Neuronal stem cell (in vitro differentiated cells): ENCODE measurements around the gene GAS2L1.

Experiments
- DNase-seq: peaks from one replicate; pipeline ENCODE4 v3.0.0-alpha.2; 2013; ENCODE audit warnings: low spot score
- H2AFZ ChIP-seq: one replicate; pipeline ENCODE4 v1.6.1; 2013; ENCODE audit warnings: mild to moderate bottlenecking, low read length, inconsistent platforms
- H2AK5ac ChIP-seq: 2 replicates; pipeline ENCODE4 v1.6.1; 2013; ENCODE audit warnings: low read depth, mild to moderate bottlenecking, inconsistent platforms, low read length, moderate library complexity, mixed read lengths
- H2BK120ac ChIP-seq: 2 replicates; pipeline ENCODE4 v1.6.1; 2013; ENCODE audit warnings: low read depth, mild to moderate bottlenecking, inconsistent platforms, low read length, moderate library complexity, mixed read lengths
- H2BK12ac ChIP-seq: one replicate; pipeline ENCODE4 v1.6.1; 2013; ENCODE audit warnings: low read length, inconsistent platforms
- H2BK15ac ChIP-seq: 2 replicates; pipeline ENCODE4 v1.6.1; 2013; ENCODE audit warnings: mild to moderate bottlenecking, low read length, inconsistent platforms, mixed read lengths
- H2BK5ac ChIP-seq: one replicate; pipeline ENCODE4 v1.6.1; 2013; ENCODE audit warnings: inconsistent platforms, mild to moderate bottlenecking, low read length, moderate library complexity
- H3K14ac ChIP-seq: one replicate; pipeline ENCODE4 v1.6.1; 2013; ENCODE audit warnings: low read length, inconsistent platforms
- H3K18ac ChIP-seq: 2 replicates; pipeline ENCODE4 v1.6.1; 2013; ENCODE audit warnings: low read length, inconsistent platforms
- H3K23ac ChIP-seq: 2 replicates; pipeline ENCODE4 v1.6.1; 2013; ENCODE audit warnings: low read depth, mild to moderate bottlenecking, mixed read lengths, low read length, inconsistent platforms; ENCODE audit not compliant: poor library complexity
- H3K27ac ChIP-seq: replicated peaks from 3 replicates; pipeline ENCODE4 v1.5.1; 2013; ENCODE audit warnings: low read length, inconsistent platforms
- H3K27me3 ChIP-seq, 3 experiments: 2 replicates each; pipeline ENCODE4 v1.6.1; 2013; ENCODE audit warnings: low read length in 3 of 3, mild to moderate bottlenecking in 2 of 3, inconsistent platforms in 1 of 3, low read depth in 1 of 3, mixed read lengths in 1 of 3, moderate library complexity in 1 of 3; ENCODE audit not compliant: control insufficient read depth in 3 of 3, insufficient read depth in 3 of 3
- H3K36me3 ChIP-seq, 2 donors: replicated peaks in 1 of 2; 2 replicates each; pipeline ENCODE4 v1.6.1; 2013; ENCODE audit warnings: low read length in 2 of 2; ENCODE audit not compliant: control insufficient read depth in 2 of 2, insufficient read depth in 2 of 2
- H3K4ac ChIP-seq: 2 replicates; pipeline ENCODE4 v1.6.1; 2013; ENCODE audit warnings: inconsistent platforms, mild to moderate bottlenecking, low read length, moderate library complexity
- H3K4me1 ChIP-seq, 2 donors: 1 replicate in 1 of 2; 2 replicates in 1 of 2; pipeline ENCODE4 v1.6.1; 2013; ENCODE audit warnings: low read length in 2 of 2, low read depth in 1 of 2; ENCODE audit not compliant: control insufficient read depth in 2 of 2, insufficient read depth in 1 of 2
- H3K4me2 ChIP-seq: one replicate; pipeline ENCODE4 v1.6.1; 2013; ENCODE audit warnings: mild to moderate bottlenecking, low read length, inconsistent platforms; ENCODE audit not compliant: insufficient read depth, poor library complexity, severe bottlenecking
- H3K4me3 ChIP-seq, 2 donors: 2 replicates each; pipeline ENCODE4 v1.5.1; 2013; ENCODE audit warnings: low read length in 2 of 2, mild to moderate bottlenecking in 2 of 2, inconsistent platforms in 1 of 2, moderate library complexity in 1 of 2
- H3K79me1 ChIP-seq: one replicate; pipeline ENCODE4 v1.6.1; 2013; ENCODE audit warnings: low read depth, mild to moderate bottlenecking, inconsistent platforms, low read length, moderate library complexity
- H3K9ac ChIP-seq: one replicate; pipeline ENCODE4 v1.6.1; 2013; ENCODE audit warnings: mild to moderate bottlenecking, low read depth, low read length, inconsistent platforms; ENCODE audit not compliant: poor library complexity
- H3K9me3 ChIP-seq, 2 donors: replicated peaks in 1 of 2; 2 replicates each; pipeline versions ENCODE3 to v1.6.1; 2013; ENCODE audit warnings: low read length in 2 of 2, mild to moderate bottlenecking in 2 of 2, inconsistent platforms in 1 of 2, low read depth in 1 of 2, mixed read lengths in 1 of 2, moderate library complexity in 1 of 2; ENCODE audit not compliant: control insufficient read depth in 2 of 2, insufficient read depth in 1 of 2
- H4K8ac ChIP-seq: one replicate; pipeline ENCODE4 v1.6.1; 2013; ENCODE audit warnings: low read depth, mild to moderate bottlenecking, inconsistent platforms, low read length, moderate library complexity
- H4K91ac ChIP-seq: one replicate; pipeline ENCODE4 v1.6.1; 2013; ENCODE audit warnings: low read length, low read depth, mild to moderate bottlenecking, inconsistent platforms; ENCODE audit not compliant: poor library complexity
- WGBS, 2 donors: extraction: QIAGEN DNeasy Blood & Tissue Kit; methylation state at CpG; one replicate each; pipeline ENCODE4 v1.1.7; 2013; ENCODE audit warnings: missing lambda C conversion rate in 2 of 2, mixed read lengths in 1 of 2; ENCODE audit not compliant: insufficient read length in 2 of 2, insufficient replicate concordance in 1 of 2; ENCODE audit errors: extremely low coverage in 2 of 2; 5-methylcytosine and 5-hydroxymethylcytosine counted together

GAS2L1 gene

DNA sequence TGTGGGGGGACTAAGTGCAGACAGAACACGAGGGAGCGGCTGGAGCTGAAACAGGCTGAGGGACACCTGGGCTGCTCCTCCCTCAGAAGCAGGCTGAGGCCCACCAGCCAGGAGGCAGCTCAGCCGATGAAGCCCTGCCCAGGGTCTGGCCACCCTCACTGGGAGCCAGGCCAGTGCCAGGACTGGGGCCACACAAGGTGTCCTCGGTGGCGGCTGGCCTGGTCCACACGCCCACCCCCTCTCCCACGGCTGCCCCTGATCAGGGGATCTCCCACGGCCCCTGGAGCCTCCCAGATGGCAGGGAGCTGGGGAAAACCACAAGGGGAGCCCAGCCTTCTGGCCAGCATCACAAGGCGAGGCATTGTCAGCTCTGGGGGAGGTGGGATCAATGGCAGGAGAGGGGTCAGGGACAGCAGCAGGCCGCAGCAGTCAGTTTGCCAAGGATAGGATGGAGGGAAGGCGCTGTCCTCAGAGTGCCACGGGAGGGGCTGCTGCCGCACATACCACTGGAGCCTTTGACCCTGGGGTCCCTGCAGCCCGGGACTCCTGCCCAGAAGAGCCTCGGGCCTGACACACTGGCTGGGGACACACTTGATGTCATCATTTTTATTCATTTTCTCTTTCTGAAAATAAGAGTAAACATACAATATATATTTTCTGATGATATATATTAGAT, 20.8 kb downstream of the GAS2L1 start:
- peak overlapping the region; percentile 28 for H3K18ac ChIP-seq
- H3K4ac ChIP-seq, result no peak overlapping the region
- no peak overlapping the region for H3K4me3 ChIP-seq
- H2BK15ac ChIP-seq, result no peak overlapping the region
- H2BK12ac ChIP-seq, result no peak overlapping the region
- no peaks in the 10 kb centered on the region for H3K79me1 ChIP-seq
- WGBS, 2 donors, result no CpG with 5 or more reads among the region's 15 CpGs
- H2AFZ ChIP-seq, result no peak overlapping the region
- H3K36me3 ChIP-seq, result peaks cover 11 to 52% of the 10 kb centered on the region in 2 donors
- no peak overlapping the region for H2AK5ac ChIP-seq
- DNase-seq, result no peak
- peaks cover 4 to 7% of the 10 kb centered on the region in 2 donors for H3K4me1 ChIP-seq
- peak overlapping the region; percentile 80 for H3K23ac ChIP-seq
- no peak overlapping the region for H4K8ac ChIP-seq
- no peaks in the 10 kb centered on the region for H3K9me3 ChIP-seq
- H4K91ac ChIP-seq, result no peak overlapping the region
- H3K27ac ChIP-seq, result no peak overlapping the region
- no peak overlapping the region for H2BK5ac ChIP-seq
- no peaks in the 10 kb centered on the region for H3K27me3 ChIP-seq
- H3K4me2 ChIP-seq, result no peak overlapping the region
- H2BK120ac ChIP-seq, result no peak overlapping the region
- H3K9ac ChIP-seq, result no peak overlapping the region
- no peak overlapping the region for H3K14ac ChIP-seq

DNA sequence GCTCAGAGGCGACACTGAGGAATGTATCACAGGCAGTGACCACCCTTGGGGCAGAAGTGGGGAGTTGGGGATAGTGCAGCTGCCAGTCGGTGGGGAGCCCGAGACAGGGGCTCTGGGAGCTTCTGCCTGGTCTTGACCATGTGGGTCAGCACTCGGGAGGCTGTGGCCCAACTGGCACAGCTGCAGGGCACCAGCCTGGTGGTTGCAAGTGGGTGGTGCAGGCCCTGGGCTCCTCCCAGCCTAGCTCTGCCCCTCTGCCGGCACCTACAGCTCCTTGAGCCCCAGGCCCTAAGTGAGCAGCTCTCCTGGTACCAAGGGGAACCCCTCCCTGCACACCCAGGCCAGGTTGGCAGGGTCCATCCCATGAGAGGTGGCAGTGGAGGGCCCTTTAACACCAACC, 21.6 kb downstream of the GAS2L1 start:
- no CpG with 5 or more reads among the region's 5 CpGs for WGBS, 2 donors
- Histone ChIP-seq H4K8ac (no peak overlapping the region), H2BK120ac (no peak overlapping the region), H2AK5ac (no peak overlapping the region), H3K27me3 (no peaks in the 10 kb centered on the region), H3K79me1 (no peaks in the 10 kb centered on the region), H4K91ac (no peak overlapping the region), H2BK12ac (no peak overlapping the region), H3K14ac (peak overlapping the region; percentile 21), H3K4me1 (peaks cover 4 to 7% of the 10 kb centered on the region in 2 donors), H3K27ac (no peak overlapping the region), H3K9me3 (no peaks in the 10 kb centered on the region), H3K9ac (no peak overlapping the region), H3K4me2 (no peak overlapping the region), H2AFZ (no peak overlapping the region), H2BK15ac (no peak overlapping the region), H3K23ac (no peak overlapping the region), H3K4ac (no peak overlapping the region), H3K18ac (no peak overlapping the region), H3K36me3 (peaks cover 11 to 58% of the 10 kb centered on the region in 2 donors), H3K4me3 (no peak overlapping the region), H2BK5ac (no peak overlapping the region)
- no peak for DNase-seq

DNA sequence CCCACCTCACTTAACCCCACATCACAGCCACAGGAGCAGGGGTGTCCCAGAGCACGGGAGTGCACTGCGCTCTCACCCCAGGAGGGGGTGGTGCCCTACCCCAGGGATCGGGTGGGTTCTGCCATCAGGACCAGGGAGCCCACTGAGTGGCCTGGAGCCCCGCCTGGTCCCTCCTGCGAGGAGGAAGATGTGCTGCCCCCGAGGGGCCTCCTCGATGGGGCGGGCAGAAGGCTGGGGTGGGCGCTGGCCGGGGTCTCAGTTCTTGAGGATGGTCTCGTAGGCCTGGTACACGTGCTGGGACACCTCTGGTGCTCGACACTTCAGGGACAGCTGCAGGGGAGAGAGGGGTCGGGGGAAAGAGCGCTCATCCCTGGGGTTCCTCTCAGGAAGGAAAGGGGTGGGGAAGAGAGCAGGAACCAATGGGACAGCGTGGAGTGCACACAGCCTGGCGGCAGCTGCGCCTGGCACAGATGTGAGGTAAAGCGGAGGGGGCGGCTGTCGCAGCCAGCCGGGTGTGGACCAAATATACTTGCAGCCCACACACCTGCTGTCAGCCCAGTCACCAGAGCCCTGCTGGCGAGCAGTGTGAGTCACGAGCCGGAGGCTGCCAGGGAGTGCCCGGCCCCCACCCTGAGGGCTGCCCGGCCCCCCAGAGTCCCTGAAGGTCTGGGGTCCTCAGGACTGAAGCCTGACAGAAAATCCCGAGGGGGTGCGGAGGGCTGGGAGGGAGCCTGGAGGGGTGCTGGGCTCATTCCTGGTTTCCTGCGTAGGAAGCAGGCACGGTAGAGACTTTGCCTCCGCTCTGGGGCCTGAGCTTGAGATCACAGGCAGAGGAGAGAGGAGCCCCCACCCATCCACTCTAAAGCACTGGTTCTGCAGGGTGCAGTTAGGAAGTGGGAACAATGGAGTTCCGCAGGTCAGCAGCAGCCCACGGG, 22.4 kb downstream of the GAS2L1 start:
- Histone ChIP-seq H3K23ac (no peak overlapping the region), H2BK5ac (peak overlapping the region; percentile 39), H4K8ac (no peak overlapping the region), H3K36me3 (peaks cover 11 to 61% of the 10 kb centered on the region in 2 donors), H3K9ac (no peak overlapping the region), H3K4me3 (no peak overlapping the region), H3K18ac (no peak overlapping the region), H3K4ac (no peak overlapping the region), H3K9me3 (no peaks in the 10 kb centered on the region), H2AK5ac (peak overlapping the region; percentile 21), H3K4me2 (no peak overlapping the region), H4K91ac (no peak overlapping the region), H2AFZ (no peak overlapping the region), H3K27ac (no peak overlapping the region), H2BK120ac (no peak overlapping the region), H3K79me1 (no peaks in the 10 kb centered on the region), H2BK15ac (no peak overlapping the region), H3K27me3 (no peaks in the 10 kb centered on the region), H2BK12ac (no peak overlapping the region), H3K14ac (no peak overlapping the region), H3K4me1 (peaks cover 4 to 7% of the 10 kb centered on the region in 2 donors)
- WGBS, 2 donors, result no CpG with 5 or more reads among the region's 34 CpGs
- no peak for DNase-seq

DNA sequence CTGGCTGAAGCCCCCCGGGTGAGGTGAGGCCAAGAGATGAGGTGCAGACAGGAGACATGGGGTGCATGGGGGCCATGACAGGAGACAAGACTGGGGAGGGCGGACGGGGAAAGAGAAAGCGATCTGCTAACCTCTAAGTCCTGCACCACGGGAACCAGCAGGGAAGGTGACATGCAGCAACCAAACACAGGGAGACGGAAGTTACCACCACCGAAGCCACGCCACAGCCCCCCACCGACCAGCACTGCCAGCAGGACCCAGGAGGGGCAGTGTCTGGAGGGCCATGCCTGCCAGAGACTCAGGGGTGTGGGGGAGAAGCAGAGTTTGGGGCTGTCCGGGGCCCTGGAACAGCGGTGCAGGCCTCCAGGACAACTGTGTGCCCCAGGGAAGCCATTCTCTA, 23.1 kb downstream of the GAS2L1 start:
- H4K91ac ChIP-seq, result no peak overlapping the region
- H3K27me3 ChIP-seq, result no peaks in the 10 kb centered on the region
- no peak overlapping the region for H3K14ac ChIP-seq
- H2BK120ac ChIP-seq, result peak overlapping the region; percentile 41
- no CpG with 5 or more reads among the region's 11 CpGs for WGBS, 2 donors
- H3K4me2 ChIP-seq, result no peak overlapping the region
- peak overlapping the region; percentile 39 for H2BK5ac ChIP-seq
- peak overlapping the region; percentile 18 for H3K9ac ChIP-seq
- no peak overlapping the region for H2AK5ac ChIP-seq
- no peak overlapping the region for H3K27ac ChIP-seq
- peaks cover 11 to 67% of the 10 kb centered on the region in 2 donors for H3K36me3 ChIP-seq
- H3K4me1 ChIP-seq, result peaks cover 4 to 7% of the 10 kb centered on the region in 2 donors
- no peak overlapping the region for H2BK12ac ChIP-seq
- no peak overlapping the region for H2AFZ ChIP-seq
- H3K23ac ChIP-seq, result no peak overlapping the region
- H3K4ac ChIP-seq, result no peak overlapping the region
- no peak for DNase-seq
- no peaks in the 10 kb centered on the region for H3K79me1 ChIP-seq
- H3K18ac ChIP-seq, result no peak overlapping the region
- no peak overlapping the region for H3K4me3 ChIP-seq
- H2BK15ac ChIP-seq, result peak overlapping the region; percentile 35
- no peaks in the 10 kb centered on the region for H3K9me3 ChIP-seq
- H4K8ac ChIP-seq, result no peak overlapping the region
